Ishikawa (cell line): Measurements from ENCODE around the gene AEBP1.

Source experiments
- CEBPB ChIP-seq: IDR thresholded peaks from 2 replicates; pipeline ENCODE4 v1.6.1; 2012
- CREB1 ChIP-seq: IDR thresholded peaks from 2 replicates; pipeline ENCODE4 v1.6.1; 2012; ENCODE audit warnings: low read depth
- EGR1 ChIP-seq: IDR thresholded peaks from 2 replicates; pipeline ENCODE4 v1.6.1; 2012
- EP300 ChIP-seq: IDR thresholded peaks from 2 replicates; pipeline ENCODE4 v1.6.1; 2012; ENCODE audit warnings: borderline replicate concordance
- FOXM1 ChIP-seq: IDR thresholded peaks from 2 replicates; pipeline ENCODE4 v1.6.1; 2012; ENCODE audit warnings: low read depth, borderline replicate concordance
- MAX ChIP-seq: IDR thresholded peaks from 2 replicates; pipeline ENCODE4 v1.6.1; 2012
- NFIC ChIP-seq: IDR thresholded peaks from 2 replicates; pipeline ENCODE4 v1.6.1; 2012
- RAD21 ChIP-seq: IDR thresholded peaks from 2 replicates; pipeline ENCODE4 v1.6.1; 2012; ENCODE audit warnings: low read depth
- REST ChIP-seq: IDR thresholded peaks from 2 replicates; pipeline ENCODE4 v1.6.1; 2012; ENCODE audit warnings: low read depth, mild to moderate bottlenecking
- TAF1 ChIP-seq: IDR thresholded peaks from 2 replicates; pipeline ENCODE4 v1.6.1; 2012; ENCODE audit warnings: low read depth, mild to moderate bottlenecking
- TCF12 ChIP-seq: IDR thresholded peaks from 2 replicates; pipeline ENCODE4 v1.6.1; 2012; ENCODE audit warnings: low read depth
- TEAD4 ChIP-seq: IDR thresholded peaks from 2 replicates; pipeline ENCODE4 v1.6.1; 2012
- USF1 ChIP-seq: IDR thresholded peaks from 2 replicates; pipeline ENCODE4 v1.6.1; 2012
- YY1 ChIP-seq: IDR thresholded peaks from 2 replicates; pipeline ENCODE4 v1.6.1; 2012; ENCODE audit warnings: low read depth
- ZBTB7A ChIP-seq: IDR thresholded peaks from 2 replicates; pipeline ENCODE4 v1.6.1; 2012; ENCODE audit warnings: low read depth

Gene AEBP1

GRCh38 chr7:44116087-44116788, 12.1 kb downstream of the AEBP1 start:
- no peak for TF ChIP-seq ZBTB7A

GRCh38 chr7:44116789-44117666, 12.9 kb downstream of the AEBP1 start:
- TF ChIP-seq REST = no peak
- no peak for TF ChIP-seq ZBTB7A
- TF ChIP-seq RAD21 = no peak
- TF ChIP-seq YY1 = no peak
- TF ChIP-seq FOXM1 = no peak
- no peak for TF ChIP-seq EP300
- no peak for TF ChIP-seq EGR1
- no peak for TF ChIP-seq TCF12
- no peak for TF ChIP-seq CEBPB
- TF ChIP-seq CREB1 = no peak
- TF ChIP-seq NFIC = no peak
- TF ChIP-seq USF1 = no peak
- no peak for TF ChIP-seq MAX
- no peak for TF ChIP-seq TAF1
- no peak for TF ChIP-seq TEAD4

- no peak for TF ChIP-seq REST
- TF ChIP-seq TEAD4 = no peak
- no peak for TF ChIP-seq TAF1
- no peak for TF ChIP-seq FOXM1
- TF ChIP-seq NFIC = no peak
- no peak for TF ChIP-seq ZBTB7A
- no peak for TF ChIP-seq USF1
- TF ChIP-seq TCF12 = no peak
- no peak for TF ChIP-seq EP300
- no peak for TF ChIP-seq CEBPB
- no peak for TF ChIP-seq MAX
- TF ChIP-seq RAD21 = no peak
- TF ChIP-seq EGR1 = no peak
- TF ChIP-seq YY1 = no peak
- TF ChIP-seq CREB1 = no peak
Measured at GRCh38 chr7:44117801-44118429, 13.8 kb downstream of the AEBP1 start.

- TF ChIP-seq YY1 = no peak
- no peak for TF ChIP-seq TAF1
- TF ChIP-seq EGR1 = no peak
- no peak for TF ChIP-seq ZBTB7A
- TF ChIP-seq REST = no peak
- no peak for TF ChIP-seq TCF12
- no peak for TF ChIP-seq FOXM1
- no peak for TF ChIP-seq NFIC
- TF ChIP-seq TEAD4 = no peak
- no peak for TF ChIP-seq MAX
- TF ChIP-seq EP300 = no peak
- no peak for TF ChIP-seq CEBPB
- no peak for TF ChIP-seq RAD21
- no peak for TF ChIP-seq CREB1
- no peak for TF ChIP-seq USF1
Measured at GRCh38 chr7:44119829-44120380, 15.8 kb downstream of the AEBP1 start.
